Small intestine (tissue), 16 donors: Measurements from ENCODE around the gene FUS. TPM values are rescaled to one million over a fixed set of nuclear protein-coding genes. Genes with fewer than 3 reads are reported as not detected.

ENCODE experiments used
- DNase-seq, 2 donors: peaks; one replicate each; pipeline versions ENCODE4 v3.0.0 to v3.0.0-alpha.2; 2013
- FAIRE-seq: peaks from 2 replicates; lab custom pipeline; 2012; peaks lifted over from hg19 to GRCh38; lab: Jason Lieb, UNC
- H3K27ac ChIP-seq, 3 donors: one replicate each; pipeline ENCODE4 v1.5.1; 2013; ENCODE audit warnings: low read length in 2 of 3, mild to moderate bottlenecking in 2 of 3, control low read depth in 1 of 3, inconsistent platforms in 1 of 3, low read depth in 1 of 3, moderate library complexity in 1 of 3
- H3K27me3 ChIP-seq, 3 donors: one replicate each; pipeline ENCODE4 v1.6.1; 2013; ENCODE audit warnings: low read length in 3 of 3, inconsistent platforms in 1 of 3; ENCODE audit not compliant: control insufficient read depth in 3 of 3, insufficient read depth in 3 of 3
- H3K36me3 ChIP-seq, 3 donors: one replicate each; pipeline ENCODE4 v1.6.1; 2013; ENCODE audit warnings: low read length in 3 of 3, inconsistent platforms in 1 of 3, low read depth in 1 of 3, mild to moderate bottlenecking in 1 of 3, moderate library complexity in 1 of 3; ENCODE audit not compliant: control insufficient read depth in 3 of 3, insufficient read depth in 2 of 3
- H3K4me1 ChIP-seq, 3 donors: one replicate each; pipeline ENCODE4 v1.6.1; 2013; ENCODE audit warnings: low read length in 2 of 3, inconsistent platforms in 1 of 3, low read depth in 1 of 3, mild to moderate bottlenecking in 1 of 3, moderate library complexity in 1 of 3; ENCODE audit not compliant: control insufficient read depth in 3 of 3, insufficient read depth in 2 of 3
- H3K4me3 ChIP-seq, 3 donors: one replicate each; pipeline ENCODE4 v1.5.1; 2013; ENCODE audit warnings: low read length in 3 of 3, control low read depth in 1 of 3, inconsistent platforms in 1 of 3, low read depth in 1 of 3, mild to moderate bottlenecking in 1 of 3, moderate library complexity in 1 of 3
- H3K9me3 ChIP-seq, 2 donors: one replicate each; pipeline ENCODE4 v1.6.1; 2013; ENCODE audit warnings: low read depth in 1 of 2, low read length in 1 of 2; ENCODE audit not compliant: control insufficient read depth in 2 of 2, insufficient read depth in 1 of 2
- WGBS, 3 donors: extraction: QIAGEN DNeasy Blood & Tissue Kit; methylation state at CpG; one replicate each; pipeline ENCODE4 v1.1.7; 2013; 5-methylcytosine and 5-hydroxymethylcytosine counted together
- long read RNA-seq, 10 donors: transcript quantifications; one replicate each; lab custom pipeline, GENCODE V29; 2026
- polyA plus RNA-seq, 4 donors: library from polyadenylated mRNA; stranded (reverse) in 3 of 4; unstranded in 1 of 4; fragments of 200-250 nt in 3 of 4; fragments of 120-200 nt in 1 of 4; gene quantifications; one replicate each; pipeline versions ENCODE4 v1.2.1 to v1.2.3, GENCODE V29; 2013
- donor health status: healthy with polysubstance abuse.
- donor health status: control.
- donor health status: control.
- donor health status: Bipolar disorder and iron deficiency.
- donor health status: healthy.

The FUS gene
- 100 to 1,000 TPM; 147 to 415 (median 209) TPM for polyA plus RNA-seq
- long read RNA-seq, donor 1, result 0 reads
- long read RNA-seq, donor 2, full-length matches to known transcripts, result 22 of 34 reads
- long read RNA-seq, donor 2, partial matches to known transcripts, result 12 of 34 reads
- long read RNA-seq, donor 2, other reads (novel, unspliced or antisense), result 0 of 34 reads
- long read RNA-seq, donor 3, full-length matches to known transcripts, result 39 of 139 reads
- long read RNA-seq, donor 3, partial matches to known transcripts, result 100 of 139 reads
- long read RNA-seq, donor 3, other reads (novel, unspliced or antisense), result 0 of 139 reads
- long read RNA-seq, donor 4, result 0 reads
- long read RNA-seq, donor 5, full-length matches to known transcripts, result 18 of 64 reads
- long read RNA-seq, donor 5, partial matches to known transcripts, result 46 of 64 reads
- long read RNA-seq, donor 5, other reads (novel, unspliced or antisense), result 0 of 64 reads
- long read RNA-seq, donor 6, full-length matches to known transcripts, result 21 of 71 reads
- long read RNA-seq, donor 6, partial matches to known transcripts, result 50 of 71 reads
- long read RNA-seq, donor 6, other reads (novel, unspliced or antisense), result 0 of 71 reads
- long read RNA-seq, donor 7, full-length matches to known transcripts, result 96 of 233 reads
- long read RNA-seq, donor 7, partial matches to known transcripts, result 137 of 233 reads
- long read RNA-seq, donor 7, other reads (novel, unspliced or antisense), result 0 of 233 reads
- long read RNA-seq, donor 8, full-length matches to known transcripts, result 8 of 8 reads
- long read RNA-seq, donor 8, partial matches to known transcripts, result 0 of 8 reads
- long read RNA-seq, donor 8, other reads (novel, unspliced or antisense), result 0 of 8 reads
- long read RNA-seq, donor 9, full-length matches to known transcripts, result 12 of 24 reads
- long read RNA-seq, donor 9, partial matches to known transcripts, result 12 of 24 reads
- long read RNA-seq, donor 9, other reads (novel, unspliced or antisense), result 0 of 24 reads
- long read RNA-seq, donor 10, full-length matches to known transcripts, result 57 of 194 reads
- long read RNA-seq, donor 10, partial matches to known transcripts, result 137 of 194 reads
- long read RNA-seq, donor 10, other reads (novel, unspliced or antisense), result 0 of 194 reads

DNA sequence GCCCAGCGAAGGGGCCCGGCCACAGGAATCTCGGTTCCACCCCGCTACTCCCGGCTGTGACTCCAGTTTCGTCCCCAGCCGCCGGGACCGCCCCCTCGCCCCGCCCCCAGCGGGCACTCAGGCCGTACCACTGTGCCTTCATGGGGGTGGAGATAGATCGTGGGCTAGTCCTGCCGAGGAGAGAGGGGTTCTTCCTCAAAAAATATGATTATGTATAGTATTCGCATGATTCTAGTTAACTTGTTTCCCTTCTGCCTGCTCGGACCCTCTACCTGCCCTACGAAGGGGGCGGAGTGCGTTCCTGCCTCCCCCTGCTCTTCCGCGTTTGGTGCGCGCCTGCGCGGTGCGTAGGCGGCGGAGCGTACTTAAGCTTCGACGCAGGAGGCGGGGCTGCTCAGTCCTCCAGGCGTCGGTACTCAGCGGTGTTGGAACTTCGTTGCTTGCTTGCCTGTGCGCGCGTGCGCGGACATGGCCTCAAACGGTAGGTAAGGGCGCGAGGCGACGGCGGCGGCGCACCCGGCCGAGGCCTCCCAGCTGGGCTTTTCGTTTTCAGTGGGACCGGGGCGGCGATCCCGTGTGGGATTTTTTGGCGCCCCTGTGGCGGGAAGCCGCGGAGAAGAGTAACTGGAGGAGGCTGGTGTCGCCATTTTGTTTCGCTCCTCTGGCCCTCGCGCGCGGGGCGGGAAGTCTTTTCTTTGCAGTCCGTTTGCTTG, at the start of gene FUS:
TSS of gene FUS (plus strand) at position 393 of the 713 bp plus-strand sequence. CDS start at position 469, 76 bp downstream.
- FAIRE-seq (no peak), DNase-seq (peak; percentile 90 to 97)
- Histone ChIP-seq H3K4me1 (peaks cover 0 to 7% (median 3%) of the 10 kb centered on the region in 3 donors), H3K27me3 (no peaks in the 10 kb centered on the region), H3K9me3 (no peaks in the 10 kb centered on the region), H3K27ac (peak within 1 kb of the TSS; percentile 85 to 98 (median 88)), H3K36me3 (peaks cover 14 to 25% (median 14%) of the 10 kb centered on the region in 3 donors), H3K4me3 (peak within 1 kb of the TSS; percentile 70 to 98 (median 78))
- WGBS, 3 donors, result 0% methylated on average over 64 to 69 of the region's 69 CpGs

DNA sequence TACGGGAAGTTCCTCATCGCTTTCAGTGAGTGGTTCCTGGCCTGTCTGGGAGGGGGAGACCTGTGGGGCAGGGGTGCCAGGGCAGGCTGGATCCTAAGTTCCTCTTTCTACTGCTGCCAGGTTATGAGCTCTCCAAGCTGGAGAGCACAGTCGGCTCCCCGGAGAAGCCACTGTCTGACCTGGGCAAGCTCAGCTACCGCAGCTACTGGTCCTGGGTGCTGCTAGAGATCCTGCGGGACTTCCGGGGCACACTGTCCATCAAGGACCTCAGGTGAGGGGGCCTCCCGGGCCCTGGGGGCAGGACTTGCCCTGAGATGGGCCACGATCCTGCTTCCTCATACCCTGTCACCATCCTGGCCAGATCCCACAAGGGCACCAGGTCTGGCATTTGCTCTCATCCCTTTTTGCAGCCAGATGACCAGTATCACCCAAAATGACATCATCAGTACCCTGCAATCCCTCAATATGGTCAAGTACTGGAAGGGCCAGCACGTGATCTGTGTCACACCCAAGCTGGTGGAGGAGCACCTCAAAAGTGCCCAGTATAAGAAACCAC, 49.5 kb upstream of the FUS start:
- H3K36me3 ChIP-seq, result peaks cover 0 to 82% (median 0%) of the 10 kb centered on the region in 3 donors
- no peaks in the 10 kb centered on the region for H3K27me3 ChIP-seq
- 18 to 66% (median 29%) methylated on average over 10 of the region's 10 CpGs for WGBS, 3 donors
- no peak for FAIRE-seq
- no peak overlapping the region for H3K4me3 ChIP-seq
- peak in 1 of 2 donors; percentile 29 for DNase-seq
- peak overlapping the region; percentile 90 to 98 (median 94) for H3K27ac ChIP-seq
- H3K9me3 ChIP-seq, result no peaks in the 10 kb centered on the region
- peaks cover 4 to 66% (median 13%) of the 10 kb centered on the region in 3 donors for H3K4me1 ChIP-seq

DNA sequence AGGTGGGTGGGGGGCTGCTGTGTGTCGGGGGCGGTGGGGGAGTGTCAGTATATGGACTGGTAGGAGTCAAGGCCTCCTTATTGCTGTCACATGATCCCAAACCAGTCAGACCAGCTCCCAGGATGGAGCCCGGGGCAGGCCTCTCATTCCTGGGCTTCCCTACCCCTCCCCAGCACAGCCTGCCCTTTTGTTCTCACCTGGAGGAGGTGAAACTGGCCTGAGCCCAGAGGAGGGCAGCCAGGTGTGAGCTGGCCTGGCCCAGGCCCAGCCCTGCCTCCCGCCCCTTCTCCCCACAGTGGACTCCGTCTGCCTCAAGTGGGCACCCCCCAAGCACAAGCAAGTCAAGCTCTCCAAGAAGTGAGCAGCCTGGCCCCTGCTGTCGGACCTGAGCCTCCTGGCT, 49.0 kb upstream of the FUS start:
- Histone ChIP-seq H3K36me3 (peaks cover 0 to 78% (median 0%) of the 10 kb centered on the region in 3 donors), H3K4me1 (peaks cover 4 to 69% (median 13%) of the 10 kb centered on the region in 3 donors), H3K9me3 (no peaks in the 10 kb centered on the region), H3K27me3 (no peaks in the 10 kb centered on the region), H3K4me3 (peak overlapping the region in 1 of 3 donors; percentile 27), H3K27ac (peak overlapping the region; percentile 90 to 98 (median 94))
- DNase-seq (peak; percentile 94 to 97), FAIRE-seq (no peak)
- WGBS, 3 donors, result 22 to 49% (median 36%) methylated on average over 5 to 6 of the region's 6 CpGs

DNA sequence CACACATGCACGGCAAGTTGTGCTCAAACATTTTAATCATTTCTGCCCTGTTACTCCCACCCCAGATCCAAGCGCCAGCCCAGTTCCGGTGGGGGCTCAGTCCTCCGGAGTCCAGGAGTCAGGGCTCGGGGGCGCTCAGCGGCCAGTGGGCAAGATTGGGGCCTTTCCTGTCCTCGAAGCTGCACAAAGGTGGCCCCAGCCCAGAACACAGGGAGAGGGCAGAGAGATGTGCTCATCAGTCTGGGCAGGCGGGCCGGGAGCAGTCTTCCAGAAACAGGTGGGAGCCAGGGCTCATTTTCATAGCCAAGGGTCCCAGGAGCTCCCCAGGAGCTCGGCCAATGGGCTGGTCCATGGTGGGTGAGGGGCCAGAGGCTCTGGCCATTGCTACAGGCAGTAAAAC, 48.5 kb upstream of the FUS start:
- FAIRE-seq (no peak), DNase-seq (no peak)
- H3K4me3 ChIP-seq, result peak overlapping the region in 2 of 3 donors; percentile 4 to 27
- no peaks in the 10 kb centered on the region for H3K27me3 ChIP-seq
- peaks cover 4 to 74% (median 13%) of the 10 kb centered on the region in 3 donors for H3K4me1 ChIP-seq
- H3K9me3 ChIP-seq, result no peaks in the 10 kb centered on the region
- 37 to 64% (median 45%) methylated on average over 11 of the region's 11 CpGs for WGBS, 3 donors
- H3K27ac ChIP-seq, result peak overlapping the region; percentile 90 to 98 (median 94)
- peaks cover 0 to 74% (median 0%) of the 10 kb centered on the region in 3 donors for H3K36me3 ChIP-seq

DNA sequence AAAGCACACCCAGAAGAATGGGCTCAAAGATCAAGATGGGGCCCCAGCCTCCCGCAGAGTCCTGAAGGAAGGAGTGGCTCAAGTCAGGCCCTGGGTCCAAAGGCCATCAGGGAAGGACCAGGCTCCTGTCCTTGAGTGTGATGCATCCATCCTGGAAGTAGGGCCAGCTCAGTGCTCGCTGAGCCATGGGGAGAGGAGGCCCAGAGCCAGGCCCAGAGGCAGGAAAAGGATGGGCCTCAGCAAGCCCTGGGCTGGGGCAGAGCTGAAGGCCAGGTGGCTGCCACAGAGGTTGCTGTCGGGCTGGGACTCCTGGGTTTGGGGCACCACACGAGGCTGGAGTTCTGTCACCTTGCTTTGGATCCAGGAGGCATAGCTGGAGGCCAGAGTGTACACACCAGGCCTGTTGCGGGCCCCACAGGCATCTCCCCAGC, 48.1 kb upstream of the FUS start:
- no peaks in the 10 kb centered on the region for H3K27me3 ChIP-seq
- H3K4me3 ChIP-seq, result no peak overlapping the region
- 29 to 58% (median 39%) methylated on average over 5 of the region's 5 CpGs for WGBS, 3 donors
- H3K27ac ChIP-seq, result peak overlapping the region; percentile 90 to 98 (median 94)
- peak; percentile 94 to 99 for DNase-seq
- H3K9me3 ChIP-seq, result no peaks in the 10 kb centered on the region
- peaks cover 0 to 71% (median 0%) of the 10 kb centered on the region in 3 donors for H3K36me3 ChIP-seq
- FAIRE-seq, result no peak
- H3K4me1 ChIP-seq, result peaks cover 4 to 79% (median 13%) of the 10 kb centered on the region in 3 donors

DNA sequence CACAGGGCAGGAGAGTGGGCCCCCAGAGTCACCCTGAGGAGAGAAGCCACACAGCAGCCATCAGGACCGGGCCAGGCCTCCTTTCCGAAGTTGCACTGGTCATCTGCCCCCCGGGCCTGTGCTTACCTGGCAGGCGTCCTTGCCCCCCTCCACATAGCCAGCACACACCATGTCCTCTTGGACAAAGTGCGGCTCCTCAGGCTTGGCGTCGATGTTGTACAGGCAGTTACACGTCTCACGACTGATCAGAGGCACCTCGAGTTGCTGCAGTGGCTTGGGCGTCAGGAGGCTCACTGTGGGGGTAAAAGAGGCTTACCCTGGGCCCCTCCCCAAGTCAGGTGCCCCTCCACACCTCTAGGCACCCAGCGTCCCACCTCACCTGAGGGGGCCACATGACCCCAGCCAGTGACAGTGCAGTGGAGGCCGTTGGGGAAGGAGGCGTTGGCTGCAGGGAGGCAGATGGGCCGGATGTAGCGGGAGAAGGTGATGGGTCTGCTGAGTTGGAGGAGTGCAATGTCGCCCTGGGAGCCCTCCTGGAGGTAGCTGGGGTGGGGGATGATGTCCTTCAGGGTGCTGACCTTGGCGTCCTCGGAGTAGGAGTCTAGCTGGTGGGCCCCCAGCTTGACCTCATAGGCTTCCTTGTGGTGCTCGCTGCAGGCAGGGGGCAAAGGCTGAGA, 47.5 kb upstream of the FUS start:
- H3K36me3 ChIP-seq, result peaks cover 0 to 65% (median 0%) of the 10 kb centered on the region in 3 donors
- FAIRE-seq (no peak), DNase-seq (peak; percentile 26 to 29)
- H3K27me3 ChIP-seq, result no peaks in the 10 kb centered on the region
- WGBS, 3 donors, result 23 to 66% (median 49%) methylated on average over 19 to 20 of the region's 20 CpGs
- no peaks in the 10 kb centered on the region for H3K9me3 ChIP-seq
- peak overlapping the region; percentile 90 to 98 (median 94) for H3K27ac ChIP-seq
- H3K4me1 ChIP-seq, result peaks cover 4 to 76% (median 13%) of the 10 kb centered on the region in 3 donors
- H3K4me3 ChIP-seq, result peak overlapping the region in 1 of 3 donors; percentile 94

DNA sequence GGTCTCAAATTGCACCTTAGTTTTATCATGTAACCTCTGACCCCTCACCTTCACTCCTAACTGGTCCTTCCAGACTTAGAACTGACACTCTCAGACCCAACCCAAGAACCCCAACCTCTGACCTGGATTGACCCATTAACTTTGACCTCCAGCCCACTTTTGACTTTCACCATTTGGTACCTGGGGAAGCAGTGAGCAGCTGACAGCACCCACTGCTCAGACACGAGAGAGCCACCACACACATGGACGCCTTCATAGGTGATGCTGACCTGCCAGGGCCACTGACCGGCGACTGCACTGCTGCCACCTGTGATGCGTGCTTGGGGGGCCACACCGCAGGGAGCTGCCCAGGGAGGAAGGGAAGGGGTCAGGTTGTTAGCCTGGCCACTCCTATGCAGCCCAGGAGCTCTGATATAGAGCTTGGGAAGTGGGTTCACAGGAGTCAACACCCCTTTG, 46.9 kb upstream of the FUS start:
- H3K4me1 ChIP-seq, result peaks cover under 1 to 73% (median 11%) of the 10 kb centered on the region in 3 donors
- WGBS, 3 donors, result 50 to 79% (median 56%) methylated on average over 5 to 6 of the region's 6 CpGs
- H3K36me3 ChIP-seq, result peaks cover 0 to 59% (median 0%) of the 10 kb centered on the region in 3 donors
- H3K27me3 ChIP-seq, result no peaks in the 10 kb centered on the region
- FAIRE-seq, result no peak
- peak overlapping the region in 2 of 3 donors; percentile 94 for H3K4me3 ChIP-seq
- peak overlapping the region; percentile 90 to 98 (median 94) for H3K27ac ChIP-seq
- DNase-seq, result peak in 1 of 2 donors; percentile 10
- no peaks in the 10 kb centered on the region for H3K9me3 ChIP-seq
